HG02763 (cell line): ENCODE results near the gene GPR82.
"Not testable (repeated sequence)": the region's sequence is repeated elsewhere in the genome, so short reads cannot be mapped to it uniquely, and the experiment has no call there.

ENCODE experiments used
- ATAC-seq: cut with Tn5 transposase; IDR thresholded peaks from one replicate; pipeline ENCODE4 v1.9.1; 2021; ENCODE audit warnings: mild to moderate bottlenecking, moderate library complexity; ENCODE audit not compliant: unreplicated experiment

Gene GPR82

GRCh38 chrX:41723826-41724225 is at the start of gene GPR82:
TSS of gene GPR82 (plus strand) at chrX:41724181. CDS start at chrX:41727027, 2,846 bp downstream.
- no peak for ATAC-seq

- ATAC-seq, result not testable (repeated sequence)
These were observed 47.6 kb upstream of the GPR82 start for GRCh38 chrX:41676361-41676760.

- no peak for ATAC-seq
These were observed 46.6 kb upstream of the GPR82 start for GRCh38 chrX:41677183-41678060.

GRCh38 chrX:41684138-41684537 is 39.8 kb upstream of the GPR82 start:
- no peak for ATAC-seq

DNA sequence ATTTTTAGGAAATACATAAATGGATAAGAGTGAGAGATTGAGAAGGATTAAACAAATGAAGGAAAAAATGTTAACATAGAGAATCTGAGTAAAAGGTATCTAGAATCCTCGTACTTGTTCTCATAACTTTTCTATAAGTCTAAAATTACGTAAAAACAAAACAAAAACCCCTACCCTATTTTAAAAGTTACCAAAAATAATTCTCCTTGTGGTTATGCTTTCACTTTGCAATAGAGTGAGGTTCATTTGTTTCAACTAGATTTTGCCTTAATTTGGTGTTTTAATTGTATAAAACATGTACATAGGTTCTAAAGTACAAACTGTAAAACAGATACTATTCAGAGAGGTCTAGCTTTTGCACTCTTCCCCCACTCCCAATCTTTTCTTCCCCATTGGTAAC is 39.0 kb upstream of the GPR82 start:
- ATAC-seq, result no peak

DNA sequence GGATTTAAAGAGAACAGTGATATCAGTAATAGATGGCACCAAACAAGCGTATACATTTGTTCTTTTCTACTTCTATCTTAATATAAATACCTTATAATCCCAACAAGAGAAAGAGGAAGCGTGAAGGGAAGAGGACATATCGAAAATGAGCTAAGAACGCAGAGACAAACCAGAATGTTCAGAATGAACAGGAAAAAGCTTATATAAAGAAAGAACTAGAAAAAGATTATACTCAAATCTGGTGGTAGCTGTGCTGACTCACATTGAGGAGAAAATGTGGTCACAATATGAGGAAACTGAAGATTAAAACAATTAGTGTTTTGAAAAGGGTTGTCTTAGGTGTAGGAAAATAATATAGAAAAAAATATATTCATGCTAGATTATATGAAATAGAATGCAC is 37.2 kb upstream of the GPR82 start:
- ATAC-seq, result no peak

GRCh38 chrX:41688156-41688555 is 35.8 kb upstream of the GPR82 start:
- no peak for ATAC-seq

DNA sequence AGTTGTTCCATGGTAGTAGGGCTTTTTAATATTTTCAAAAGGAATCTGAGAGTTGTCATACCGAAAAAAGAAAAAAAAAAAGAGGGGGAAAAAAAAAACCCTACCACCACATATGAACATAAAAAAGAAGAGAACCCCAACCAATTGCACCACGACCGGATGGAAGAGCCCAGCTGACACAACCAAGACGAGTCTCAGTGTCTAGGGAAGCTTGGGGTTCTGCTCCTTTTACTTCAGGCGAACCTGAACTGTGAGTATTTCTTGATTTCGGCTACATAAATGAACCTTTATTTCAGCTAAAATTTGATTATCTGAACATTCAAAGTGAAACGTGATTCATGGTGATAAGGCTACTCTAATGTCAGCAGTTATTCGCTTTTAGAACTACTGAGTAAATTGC is 35.1 kb upstream of the GPR82 start, which contains the start of gene GPR34:
GPR34 (plus strand) TSS at position 139 of the 400 bp plus-strand sequence. CDS start 6,661 bp downstream, outside the sequence.
- no peak for ATAC-seq

DNA sequence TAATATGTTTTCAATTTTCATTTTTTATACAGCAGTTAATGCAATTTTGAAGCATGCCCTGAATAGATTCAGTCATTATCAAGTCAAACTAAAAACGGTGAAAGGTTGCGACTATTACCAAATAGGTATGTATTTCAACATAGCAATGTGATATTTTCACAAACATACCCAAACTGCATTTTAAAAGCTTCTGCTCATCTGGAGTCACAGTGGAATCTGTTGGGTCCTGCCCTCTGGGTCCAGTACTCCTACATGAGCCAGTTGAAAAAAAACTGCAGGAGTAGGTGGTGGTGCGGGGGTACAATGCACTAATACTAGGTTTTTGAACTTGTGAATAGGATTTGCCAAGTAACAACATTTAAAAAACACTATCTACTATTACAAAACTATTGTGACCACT is 34.3 kb upstream of the GPR82 start:
- ATAC-seq, result no peak

GRCh38 chrX:41692162-41692749 is 31.7 kb upstream of the GPR82 start:
- no peak for ATAC-seq

DNA sequence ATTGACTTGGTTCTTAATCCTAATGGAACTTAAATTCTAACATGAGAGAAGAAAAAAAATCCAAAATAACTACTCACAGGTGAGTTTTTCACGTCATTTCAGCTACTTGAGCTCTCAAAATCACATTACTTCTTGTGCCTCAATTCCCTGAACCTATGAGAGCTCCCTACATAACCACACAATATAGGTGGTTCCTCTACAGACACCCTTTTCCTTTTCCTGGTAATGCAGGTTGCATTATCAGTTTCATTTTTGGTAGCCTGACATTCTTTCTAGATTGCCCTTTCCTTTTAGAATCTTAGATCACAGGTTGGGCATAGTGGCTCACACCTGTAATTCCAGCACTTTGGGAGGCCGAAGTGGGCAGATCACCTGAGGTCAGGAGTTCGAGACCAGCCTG is 31.0 kb upstream of the GPR82 start:
- ATAC-seq, result no peak

- no peak for ATAC-seq
These were observed 28.6 kb upstream of the GPR82 start for GRCh38 chrX:41695426-41695825.

- ATAC-seq, result no peak
These were observed 20.4 kb upstream of the GPR82 start for GRCh38 chrX:41703574-41704029.

- no peak for ATAC-seq
These were observed 18.9 kb upstream of the GPR82 start for GRCh38 chrX:41705042-41705441.

DNA sequence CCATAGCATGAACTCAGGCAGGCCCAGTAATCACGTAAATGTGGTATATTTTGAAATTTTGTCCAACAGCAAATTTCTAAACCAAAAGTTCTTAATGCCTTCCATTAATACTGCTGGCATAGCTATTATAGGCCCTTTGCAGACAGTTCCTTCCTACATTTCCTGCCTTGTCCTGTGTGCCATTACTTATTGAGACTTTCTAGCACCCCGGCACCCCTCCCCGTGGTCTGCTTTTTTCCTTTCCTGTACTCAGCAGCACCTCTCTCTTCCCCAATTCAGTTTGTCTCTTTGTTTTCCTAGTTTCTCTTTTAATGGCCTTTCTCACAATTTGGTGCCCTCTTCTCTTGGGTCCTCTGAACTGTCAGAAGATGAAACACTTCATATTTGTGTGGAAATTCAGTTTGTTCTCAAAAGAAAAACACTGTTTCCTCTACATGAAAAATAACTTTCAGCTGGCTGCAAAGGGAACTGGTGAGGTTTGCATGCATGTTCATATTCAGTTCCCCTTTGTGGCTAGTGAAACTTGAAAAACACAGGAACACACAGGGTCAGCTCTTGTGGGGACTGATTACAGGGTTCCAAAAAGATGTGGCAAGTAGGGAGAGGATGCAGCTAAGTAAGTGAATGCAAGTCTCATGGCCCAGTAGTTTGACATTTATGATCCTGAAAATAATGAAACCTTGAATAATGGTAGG is 18.2 kb upstream of the GPR82 start:
- ATAC-seq, result peak; percentile 86

- no peak for ATAC-seq
These were observed 16.8 kb upstream of the GPR82 start for GRCh38 chrX:41707218-41707617.

DNA sequence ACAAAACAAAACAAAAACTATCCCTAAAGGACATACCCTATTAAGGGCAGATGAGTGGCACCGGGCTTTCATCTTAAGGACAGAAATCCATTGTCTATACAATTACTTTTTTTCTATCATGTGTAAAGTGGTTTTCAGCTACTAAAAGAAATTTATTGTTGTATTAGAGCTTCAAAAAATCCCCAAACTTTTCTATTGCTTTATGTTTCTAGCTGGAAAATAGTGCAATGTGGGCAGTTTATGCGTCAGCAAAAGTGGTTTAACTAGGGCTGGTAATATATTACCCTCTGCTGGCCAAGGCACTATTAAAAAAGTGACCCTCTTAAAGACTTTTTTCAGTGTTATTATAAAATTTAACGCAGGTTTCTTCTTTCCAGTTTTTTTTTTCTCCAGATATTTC is 15.5 kb upstream of the GPR82 start:
- no peak for ATAC-seq

GRCh38 chrX:41711021-41711667 is 12.8 kb upstream of the GPR82 start:
- ATAC-seq, result no peak

DNA sequence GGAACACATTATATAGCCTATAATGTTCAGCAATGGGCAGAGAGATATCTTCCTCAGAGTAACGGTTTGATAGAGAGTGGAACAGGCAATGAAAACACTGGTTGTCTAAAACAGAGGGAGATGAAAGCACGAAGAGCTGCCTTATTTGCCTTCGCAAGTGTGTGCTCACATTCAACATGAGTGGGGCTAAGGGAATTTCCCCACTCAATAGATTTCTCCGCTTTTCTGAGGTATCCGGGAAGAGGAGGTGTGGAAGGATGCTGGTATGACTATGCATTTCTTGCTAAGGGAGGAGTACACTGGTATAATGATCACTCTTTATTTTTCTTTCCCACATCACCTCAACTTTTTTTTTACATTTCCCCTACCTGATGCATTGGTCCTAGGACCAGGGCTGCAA is 7.8 kb upstream of the GPR82 start:
- no peak for ATAC-seq

GRCh38 chrX:41716767-41717473 is 7.1 kb upstream of the GPR82 start:
- no peak for ATAC-seq
